SK-N-SH treated with all-trans-retinoic acid at 6 μM for 48 hours (cell line): Measurements from ENCODE around the gene ARHGEF1.

Experiments used
- ATAC-seq: fragments of 200-7000 bp; cut with Tn5 transposase; 3 replicates; pipeline ENCODE4 v1.9.1; 2020; ENCODE audit warnings: mild to moderate bottlenecking, moderate library complexity
- ARNTL ChIP-seq: fragments of 450-650 bp; formaldehyde crosslinking; IDR thresholded peaks from 2 replicates; pipeline ENCODE4 v1.5.0; 2020; ENCODE audit warnings: low read depth, mild to moderate bottlenecking, moderate library complexity, borderline replicate concordance
- BACH2 ChIP-seq: fragments of 250-450 bp; sonication (Bioruptor Pico); IDR thresholded peaks from 2 replicates; pipeline ENCODE4 v1.9.0; 2021; ENCODE audit warnings: mild to moderate bottlenecking, borderline replicate concordance
- CSDC2 ChIP-seq: fragments of 250-450 bp; sonication (Bioruptor Pico); IDR thresholded peaks from 2 replicates; pipeline ENCODE4 v1.5.0; 2020; ENCODE audit warnings: mild to moderate bottlenecking, moderate library complexity
- ESRRG ChIP-seq: fragments of 250-450 bp; sonication (Bioruptor Pico); IDR thresholded peaks from 2 replicates; pipeline ENCODE4 v1.6.1; 2021; ENCODE audit warnings: mild to moderate bottlenecking
- GLIS3 ChIP-seq: fragments of 250-450 bp; sonication (Bioruptor Pico); IDR thresholded peaks from 2 replicates; pipeline ENCODE4 v1.5.0; 2020; ENCODE audit warnings: mild to moderate bottlenecking, moderate library complexity
- ISL1 ChIP-seq: fragments of 250-450 bp; sonication (Bioruptor Pico); IDR thresholded peaks from 2 replicates; pipeline ENCODE4 v2.1.2; 2022; ENCODE audit warnings: mild to moderate bottlenecking, moderate library complexity
- OSR1 ChIP-seq: fragments of 250-450 bp; sonication (Bioruptor Pico); IDR thresholded peaks from 2 replicates; pipeline ENCODE4 v1.8.0; 2022; ENCODE audit warnings: moderate library complexity, mild to moderate bottlenecking, inconsistent platforms
- PPARA ChIP-seq: fragments of 250-450 bp; sonication (Bioruptor Pico); IDR thresholded peaks from 2 replicates; pipeline ENCODE4 v1.5.0; 2020; ENCODE audit warnings: mild to moderate bottlenecking, borderline replicate concordance
- RARB ChIP-seq: fragments of 250-450 bp; sonication (Bioruptor Pico); IDR thresholded peaks from 2 replicates; pipeline ENCODE4 v1.8.0; 2021; ENCODE audit warnings: mild to moderate bottlenecking, moderate library complexity
- SNAI2 ChIP-seq: fragments of 250-450 bp; sonication (Bioruptor Pico); IDR thresholded peaks from 2 replicates; pipeline ENCODE4 v1.5.0; 2020; ENCODE audit warnings: mild to moderate bottlenecking, moderate library complexity
- TCF4 ChIP-seq: fragments of 250-450 bp; sonication (Bioruptor Pico); IDR thresholded peaks from 2 replicates; pipeline ENCODE4 v1.8.0; 2021; ENCODE audit warnings: mild to moderate bottlenecking, moderate library complexity, borderline replicate concordance
- TOX ChIP-seq: fragments of 250-450 bp; sonication (Bioruptor Pico); IDR thresholded peaks from 2 replicates; pipeline ENCODE4 v1.8.0; 2021; ENCODE audit warnings: mild to moderate bottlenecking, moderate library complexity, borderline replicate concordance
- ZFP30 ChIP-seq: fragments of 450-650 bp; formaldehyde crosslinking; IDR thresholded peaks from 2 replicates; pipeline ENCODE4 v1.5.0; 2022; ENCODE audit warnings: mild to moderate bottlenecking, moderate library complexity
- ZNF565 ChIP-seq: fragments of 450-650 bp; formaldehyde crosslinking; conservative IDR thresholded peaks from 2 replicates; pipeline ENCODE4 v1.5.0; 2020; ENCODE audit warnings: low read depth, mild to moderate bottlenecking, moderate library complexity
- ZNF8 ChIP-seq: fragments of 450-650 bp; formaldehyde crosslinking; IDR thresholded peaks from 2 replicates; pipeline ENCODE4 v1.5.0; 2020; ENCODE audit warnings: mild to moderate bottlenecking, moderate library complexity
- TF ChIP-seq, protein P1 (sequence below): fragments of 250-450 bp; sonication (Bioruptor Pico); IDR thresholded peaks from 2 replicates; pipeline ENCODE4 v1.5.0; 2020; ENCODE audit warnings: mild to moderate bottlenecking, moderate library complexity
- TF ChIP-seq, protein P2 (sequence below): fragments of 250-450 bp; sonication (Bioruptor Pico); IDR thresholded peaks from 2 replicates; pipeline ENCODE4 v1.8.0; 2020; ENCODE audit warnings: mild to moderate bottlenecking, moderate library complexity, borderline replicate concordance
- TF ChIP-seq, protein P3 (sequence below): fragments of 250-450 bp; sonication (Bioruptor Pico); IDR thresholded peaks from 2 replicates; pipeline ENCODE4 v1.8.0; 2021; ENCODE audit warnings: low read depth, mild to moderate bottlenecking, moderate library complexity, borderline replicate concordance
- TF ChIP-seq, protein P4 (sequence below): fragments of 250-450 bp; sonication (Bioruptor Pico); IDR thresholded peaks from 2 replicates; pipeline ENCODE4 v1.5.1; 2021; ENCODE audit warnings: mild to moderate bottlenecking, moderate library complexity

ARHGEF1 gene, protein sequence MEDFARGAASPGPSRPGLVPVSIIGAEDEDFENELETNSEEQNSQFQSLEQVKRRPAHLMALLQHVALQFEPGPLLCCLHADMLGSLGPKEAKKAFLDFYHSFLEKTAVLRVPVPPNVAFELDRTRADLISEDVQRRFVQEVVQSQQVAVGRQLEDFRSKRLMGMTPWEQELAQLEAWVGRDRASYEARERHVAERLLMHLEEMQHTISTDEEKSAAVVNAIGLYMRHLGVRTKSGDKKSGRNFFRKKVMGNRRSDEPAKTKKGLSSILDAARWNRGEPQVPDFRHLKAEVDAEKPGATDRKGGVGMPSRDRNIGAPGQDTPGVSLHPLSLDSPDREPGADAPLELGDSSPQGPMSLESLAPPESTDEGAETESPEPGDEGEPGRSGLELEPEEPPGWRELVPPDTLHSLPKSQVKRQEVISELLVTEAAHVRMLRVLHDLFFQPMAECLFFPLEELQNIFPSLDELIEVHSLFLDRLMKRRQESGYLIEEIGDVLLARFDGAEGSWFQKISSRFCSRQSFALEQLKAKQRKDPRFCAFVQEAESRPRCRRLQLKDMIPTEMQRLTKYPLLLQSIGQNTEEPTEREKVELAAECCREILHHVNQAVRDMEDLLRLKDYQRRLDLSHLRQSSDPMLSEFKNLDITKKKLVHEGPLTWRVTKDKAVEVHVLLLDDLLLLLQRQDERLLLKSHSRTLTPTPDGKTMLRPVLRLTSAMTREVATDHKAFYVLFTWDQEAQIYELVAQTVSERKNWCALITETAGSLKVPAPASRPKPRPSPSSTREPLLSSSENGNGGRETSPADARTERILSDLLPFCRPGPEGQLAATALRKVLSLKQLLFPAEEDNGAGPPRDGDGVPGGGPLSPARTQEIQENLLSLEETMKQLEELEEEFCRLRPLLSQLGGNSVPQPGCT

DNA sequence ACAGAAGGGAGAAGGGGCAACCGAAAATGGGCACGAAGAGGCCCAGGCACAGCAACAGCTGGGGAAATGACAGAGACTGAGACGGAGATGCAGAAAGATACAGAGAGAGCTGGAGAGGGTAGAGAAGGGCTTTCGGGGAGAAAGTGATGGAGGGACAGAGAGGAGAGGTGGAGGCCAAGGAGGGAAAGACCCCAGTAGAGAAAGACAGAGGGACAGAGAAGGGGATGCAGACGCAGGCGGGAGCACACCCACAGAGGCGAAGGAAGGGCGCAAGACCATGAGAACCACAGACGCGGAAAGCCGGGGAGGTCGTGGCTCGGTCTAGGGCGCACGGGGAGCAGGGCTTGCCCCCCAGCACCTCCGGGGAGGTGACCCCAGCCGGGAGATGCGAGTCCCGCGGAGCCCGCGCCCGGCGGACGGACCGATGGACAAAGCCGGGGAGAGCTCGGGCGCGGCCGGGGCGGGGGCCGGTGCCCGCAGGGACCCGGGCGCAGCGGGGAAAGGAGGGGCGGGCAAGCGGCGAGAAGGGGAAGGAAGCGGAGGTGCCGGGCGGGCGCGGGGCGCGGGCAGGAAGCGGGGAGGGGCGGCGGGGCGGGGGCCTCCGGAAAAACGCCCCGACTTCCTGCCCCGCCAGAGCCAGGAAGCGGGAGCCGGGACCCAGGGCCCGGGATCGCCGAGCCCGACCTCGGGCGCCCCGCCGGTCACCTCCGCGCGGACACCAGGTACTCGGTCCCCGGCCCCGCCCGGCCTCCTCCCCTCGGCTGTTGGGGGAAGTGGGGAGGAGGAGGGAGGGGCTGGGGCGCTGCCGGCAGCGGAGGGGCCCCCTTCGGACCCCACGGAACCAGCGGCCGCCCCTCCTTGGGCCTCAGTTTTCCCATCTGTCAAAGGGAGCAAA is at the start of gene ARHGEF1:
ARHGEF1 (plus strand) TSS at position 617 of the 895 bp plus-strand sequence. CDS start 4,899 bp downstream, outside the sequence.
- peak; percentile 9 for ATAC-seq
- TF ChIP-seq ARNTL (CRISPR knock-in tag), result no peak
- TF ChIP-seq, protein P1, sequence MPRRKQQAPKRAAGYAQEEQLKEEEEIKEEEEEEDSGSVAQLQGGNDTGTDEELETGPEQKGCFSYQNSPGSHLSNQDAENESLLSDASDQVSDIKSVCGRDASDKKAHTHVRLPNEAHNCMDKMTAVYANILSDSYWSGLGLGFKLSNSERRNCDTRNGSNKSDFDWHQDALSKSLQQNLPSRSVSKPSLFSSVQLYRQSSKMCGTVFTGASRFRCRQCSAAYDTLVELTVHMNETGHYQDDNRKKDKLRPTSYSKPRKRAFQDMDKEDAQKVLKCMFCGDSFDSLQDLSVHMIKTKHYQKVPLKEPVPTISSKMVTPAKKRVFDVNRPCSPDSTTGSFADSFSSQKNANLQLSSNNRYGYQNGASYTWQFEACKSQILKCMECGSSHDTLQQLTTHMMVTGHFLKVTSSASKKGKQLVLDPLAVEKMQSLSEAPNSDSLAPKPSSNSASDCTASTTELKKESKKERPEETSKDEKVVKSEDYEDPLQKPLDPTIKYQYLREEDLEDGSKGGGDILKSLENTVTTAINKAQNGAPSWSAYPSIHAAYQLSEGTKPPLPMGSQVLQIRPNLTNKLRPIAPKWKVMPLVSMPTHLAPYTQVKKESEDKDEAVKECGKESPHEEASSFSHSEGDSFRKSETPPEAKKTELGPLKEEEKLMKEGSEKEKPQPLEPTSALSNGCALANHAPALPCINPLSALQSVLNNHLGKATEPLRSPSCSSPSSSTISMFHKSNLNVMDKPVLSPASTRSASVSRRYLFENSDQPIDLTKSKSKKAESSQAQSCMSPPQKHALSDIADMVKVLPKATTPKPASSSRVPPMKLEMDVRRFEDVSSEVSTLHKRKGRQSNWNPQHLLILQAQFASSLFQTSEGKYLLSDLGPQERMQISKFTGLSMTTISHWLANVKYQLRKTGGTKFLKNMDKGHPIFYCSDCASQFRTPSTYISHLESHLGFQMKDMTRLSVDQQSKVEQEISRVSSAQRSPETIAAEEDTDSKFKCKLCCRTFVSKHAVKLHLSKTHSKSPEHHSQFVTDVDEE, result no peak
- no peak for TF ChIP-seq ZFP30 (CRISPR knock-in tag)
- TF ChIP-seq, protein P2, sequence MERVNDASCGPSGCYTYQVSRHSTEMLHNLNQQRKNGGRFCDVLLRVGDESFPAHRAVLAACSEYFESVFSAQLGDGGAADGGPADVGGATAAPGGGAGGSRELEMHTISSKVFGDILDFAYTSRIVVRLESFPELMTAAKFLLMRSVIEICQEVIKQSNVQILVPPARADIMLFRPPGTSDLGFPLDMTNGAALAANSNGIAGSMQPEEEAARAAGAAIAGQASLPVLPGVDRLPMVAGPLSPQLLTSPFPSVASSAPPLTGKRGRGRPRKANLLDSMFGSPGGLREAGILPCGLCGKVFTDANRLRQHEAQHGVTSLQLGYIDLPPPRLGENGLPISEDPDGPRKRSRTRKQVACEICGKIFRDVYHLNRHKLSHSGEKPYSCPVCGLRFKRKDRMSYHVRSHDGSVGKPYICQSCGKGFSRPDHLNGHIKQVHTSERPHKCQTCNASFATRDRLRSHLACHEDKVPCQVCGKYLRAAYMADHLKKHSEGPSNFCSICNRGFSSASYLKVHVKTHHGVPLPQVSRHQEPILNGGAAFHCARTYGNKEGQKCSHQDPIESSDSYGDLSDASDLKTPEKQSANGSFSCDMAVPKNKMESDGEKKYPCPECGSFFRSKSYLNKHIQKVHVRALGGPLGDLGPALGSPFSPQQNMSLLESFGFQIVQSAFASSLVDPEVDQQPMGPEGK, result no peak
- no peak for TF ChIP-seq ISL1 (CRISPR knock-in tag)
- no peak for TF ChIP-seq RARB (CRISPR knock-in tag)

DNA sequence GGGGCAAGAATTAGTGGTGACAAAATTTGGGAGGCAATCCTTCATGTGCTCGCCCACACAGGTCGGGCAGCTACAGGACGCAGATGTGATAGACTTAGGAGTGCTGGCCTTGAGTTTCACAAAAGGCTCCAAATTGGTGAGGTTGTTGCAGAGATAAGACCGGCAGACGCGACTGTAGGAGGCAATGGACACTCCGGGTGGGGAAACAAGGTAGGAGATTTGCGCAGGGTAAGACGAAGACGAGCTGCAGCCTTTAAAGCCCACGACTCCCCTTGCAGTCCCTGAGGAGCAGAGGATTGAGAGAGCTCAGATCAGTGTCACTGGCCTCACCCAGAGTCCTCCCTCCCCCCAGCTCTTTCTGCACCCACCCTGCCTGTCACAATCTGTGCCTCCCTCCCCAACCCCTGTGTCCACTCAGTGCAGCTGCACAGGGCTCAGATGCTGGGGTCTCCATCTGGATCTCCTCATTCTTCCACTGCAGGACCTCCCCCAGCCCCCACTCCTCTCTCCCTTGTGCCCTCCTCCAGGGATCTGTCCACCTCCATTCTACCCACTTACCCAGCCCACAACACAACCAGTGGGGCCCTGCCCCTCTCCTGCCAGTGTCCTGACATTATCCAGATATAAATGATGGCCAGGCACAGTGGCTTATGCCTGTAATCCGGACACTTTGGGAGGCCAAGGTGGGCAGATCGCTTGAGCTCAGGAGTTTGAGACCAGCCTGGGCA is 44.8 kb upstream of the ARHGEF1 start:
- TF ChIP-seq, protein P3, sequence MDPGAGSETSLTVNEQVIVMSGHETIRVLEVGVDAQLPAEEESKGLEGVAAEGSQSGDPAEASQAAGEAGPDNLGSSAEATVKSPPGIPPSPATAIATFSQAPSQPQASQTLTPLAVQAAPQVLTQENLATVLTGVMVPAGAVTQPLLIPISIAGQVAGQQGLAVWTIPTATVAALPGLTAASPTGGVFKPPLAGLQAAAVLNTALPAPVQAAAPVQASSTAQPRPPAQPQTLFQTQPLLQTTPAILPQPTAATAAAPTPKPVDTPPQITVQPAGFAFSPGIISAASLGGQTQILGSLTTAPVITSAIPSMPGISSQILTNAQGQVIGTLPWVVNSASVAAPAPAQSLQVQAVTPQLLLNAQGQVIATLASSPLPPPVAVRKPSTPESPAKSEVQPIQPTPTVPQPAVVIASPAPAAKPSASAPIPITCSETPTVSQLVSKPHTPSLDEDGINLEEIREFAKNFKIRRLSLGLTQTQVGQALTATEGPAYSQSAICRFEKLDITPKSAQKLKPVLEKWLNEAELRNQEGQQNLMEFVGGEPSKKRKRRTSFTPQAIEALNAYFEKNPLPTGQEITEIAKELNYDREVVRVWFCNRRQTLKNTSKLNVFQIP (CRISPR knock-in tag), result no peak
- TF ChIP-seq PPARA (CRISPR knock-in tag) (no peak), OSR1 (CRISPR knock-in tag) (no peak), RARB (CRISPR knock-in tag) (no peak), ZNF565 (CRISPR knock-in tag) (no peak), BACH2 (CRISPR knock-in tag) (no peak), ESRRG (no peak), ISL1 (CRISPR knock-in tag) (no peak), ZFP30 (CRISPR knock-in tag) (no peak), TOX (CRISPR knock-in tag) (no peak)
- TF ChIP-seq, protein P1, result no peak
- TF ChIP-seq, all 23 proteins: peak for 0
- no peak for ATAC-seq

DNA sequence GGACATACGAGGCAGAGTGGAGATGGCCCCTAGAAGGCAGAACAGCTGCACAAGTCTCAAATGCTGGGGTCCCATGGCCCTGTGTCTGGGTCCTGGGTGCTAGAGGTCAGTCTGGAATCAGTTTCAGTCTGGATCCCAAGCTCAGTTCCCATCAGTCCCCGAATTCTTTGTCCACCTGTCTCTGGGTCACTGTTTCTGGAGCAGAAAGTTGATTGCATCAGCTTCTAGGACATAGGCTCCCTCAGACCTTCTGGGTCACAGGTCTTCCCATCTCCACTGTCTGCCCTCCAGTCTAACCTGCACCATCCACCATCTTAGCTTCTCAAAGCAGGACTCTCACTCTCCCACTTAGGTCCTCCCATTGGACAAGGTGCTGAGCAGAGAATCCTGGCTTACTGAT is 43.8 kb upstream of the ARHGEF1 start:
- ATAC-seq, result no peak
- TF ChIP-seq, protein P4, sequence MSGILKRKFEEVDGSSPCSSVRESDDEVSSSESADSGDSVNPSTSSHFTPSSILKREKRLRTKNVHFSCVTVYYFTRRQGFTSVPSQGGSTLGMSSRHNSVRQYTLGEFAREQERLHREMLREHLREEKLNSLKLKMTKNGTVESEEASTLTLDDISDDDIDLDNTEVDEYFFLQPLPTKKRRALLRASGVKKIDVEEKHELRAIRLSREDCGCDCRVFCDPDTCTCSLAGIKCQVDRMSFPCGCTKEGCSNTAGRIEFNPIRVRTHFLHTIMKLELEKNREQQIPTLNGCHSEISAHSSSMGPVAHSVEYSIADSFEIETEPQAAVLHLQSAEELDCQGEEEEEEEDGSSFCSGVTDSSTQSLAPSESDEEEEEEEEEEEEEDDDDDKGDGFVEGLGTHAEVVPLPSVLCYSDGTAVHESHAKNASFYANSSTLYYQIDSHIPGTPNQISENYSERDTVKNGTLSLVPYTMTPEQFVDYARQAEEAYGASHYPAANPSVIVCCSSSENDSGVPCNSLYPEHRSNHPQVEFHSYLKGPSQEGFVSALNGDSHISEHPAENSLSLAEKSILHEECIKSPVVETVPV (CRISPR knock-in tag), result no peak
- TF ChIP-seq TOX (CRISPR knock-in tag), result no peak
- no peak for TF ChIP-seq ISL1 (CRISPR knock-in tag)
- no peak for TF ChIP-seq CSDC2
- TF ChIP-seq OSR1 (CRISPR knock-in tag), result no peak
- TF ChIP-seq TCF4 (CRISPR knock-in tag), result no peak
- no peak for TF ChIP-seq GLIS3
- no peak for TF ChIP-seq ZNF8
- no peak for TF ChIP-seq SNAI2 (CRISPR knock-in tag)
- TF ChIP-seq, protein P3 (CRISPR knock-in tag), result no peak
- no peak for TF ChIP-seq ZFP30 (CRISPR knock-in tag)
